Vagina (tissue), 2 donors: ENCODE measurements around the gene TMOD2.

Source experiments
- POLR2A ChIP-seq, 2 donors: fragments of 450-650 bp; IDR thresholded peaks; one replicate each; pipeline ENCODE4 v1.6.1; 2017; ENCODE audit warnings: antibody characterized with exemption in 2 of 2, mild to moderate bottlenecking in 2 of 2, moderate library complexity in 2 of 2
- POLR2AphosphoS5 ChIP-seq, 2 donors: sonication (generic); formaldehyde crosslinking; IDR thresholded peaks; one replicate each; pipeline ENCODE4 v1.9.0; 2017; ENCODE audit warnings: antibody characterized with exemption in 2 of 2, mild to moderate bottlenecking in 2 of 2, low read depth in 1 of 2; ENCODE audit not compliant: insufficient read depth in 1 of 2
- TF ChIP-seq, protein P1 (sequence below), 3 experiments: fragments of 450-650 bp in 2 of 3; fragments of 200-600 bp in 1 of 3; sonication (generic) in 1 of 3; IDR thresholded peaks; one replicate each; pipeline ENCODE4 v1.5.1; 2017 to 2019; ENCODE audit warnings: antibody characterized with exemption in 3 of 3, mild to moderate bottlenecking in 2 of 3, moderate library complexity in 2 of 3

DNA sequence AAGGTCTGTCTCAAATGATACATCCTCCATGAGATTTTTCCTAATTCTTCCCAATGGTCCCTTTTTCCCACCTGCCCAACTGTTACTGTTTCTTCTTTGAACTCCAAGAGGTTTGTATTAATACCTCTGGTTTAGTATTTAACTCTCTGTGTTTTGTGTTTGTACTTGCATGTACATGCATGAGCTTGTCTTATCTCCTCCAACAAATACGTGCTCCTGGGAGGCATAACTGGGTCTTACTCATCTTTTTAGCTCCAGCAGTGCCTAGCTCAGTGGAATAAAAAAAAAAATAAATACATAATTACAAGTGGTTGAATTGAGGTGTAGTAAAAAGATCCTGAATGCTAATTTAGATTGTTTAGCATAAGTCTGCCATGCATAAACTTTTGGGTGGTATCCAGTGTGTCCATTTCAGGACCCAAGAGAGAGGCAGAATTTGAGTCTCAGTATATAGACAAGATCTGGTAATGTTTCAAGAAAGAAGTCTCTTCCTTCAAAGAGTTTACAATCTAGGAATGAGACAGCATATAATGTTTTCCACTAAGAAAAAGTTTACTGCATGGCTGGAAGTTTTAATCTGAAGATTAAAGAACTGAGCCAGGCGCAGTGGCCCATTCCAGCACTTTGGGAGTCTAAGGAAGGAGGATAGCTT, 12.2 kb upstream of the TMOD2 start:
- TF ChIP-seq POLR2A (IDR thresholded peaks at IDR 0.05) = no peak
- TF ChIP-seq, protein P1, sequence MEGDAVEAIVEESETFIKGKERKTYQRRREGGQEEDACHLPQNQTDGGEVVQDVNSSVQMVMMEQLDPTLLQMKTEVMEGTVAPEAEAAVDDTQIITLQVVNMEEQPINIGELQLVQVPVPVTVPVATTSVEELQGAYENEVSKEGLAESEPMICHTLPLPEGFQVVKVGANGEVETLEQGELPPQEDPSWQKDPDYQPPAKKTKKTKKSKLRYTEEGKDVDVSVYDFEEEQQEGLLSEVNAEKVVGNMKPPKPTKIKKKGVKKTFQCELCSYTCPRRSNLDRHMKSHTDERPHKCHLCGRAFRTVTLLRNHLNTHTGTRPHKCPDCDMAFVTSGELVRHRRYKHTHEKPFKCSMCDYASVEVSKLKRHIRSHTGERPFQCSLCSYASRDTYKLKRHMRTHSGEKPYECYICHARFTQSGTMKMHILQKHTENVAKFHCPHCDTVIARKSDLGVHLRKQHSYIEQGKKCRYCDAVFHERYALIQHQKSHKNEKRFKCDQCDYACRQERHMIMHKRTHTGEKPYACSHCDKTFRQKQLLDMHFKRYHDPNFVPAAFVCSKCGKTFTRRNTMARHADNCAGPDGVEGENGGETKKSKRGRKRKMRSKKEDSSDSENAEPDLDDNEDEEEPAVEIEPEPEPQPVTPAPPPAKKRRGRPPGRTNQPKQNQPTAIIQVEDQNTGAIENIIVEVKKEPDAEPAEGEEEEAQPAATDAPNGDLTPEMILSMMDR (IDR thresholded peaks at IDR 0.05) = no peak
- no peak for TF ChIP-seq POLR2AphosphoS5 (IDR thresholded peaks at IDR 0.05; ENCODE audit: insufficient read depth in 1 of 2, low read depth in 1 of 2)
